ENCODE measurements around the gene SPSB4.

The SPSB4 gene

GRCh38 chr3:141164852-141165251 lies 113.7 kb downstream of the SPSB4 start:
- no peak for DNase-seq (ENCODE audit: low read depth)
- no peak for TF ChIP-seq CTCF (IDR thresholded peaks at IDR 0.05; ENCODE audit: insufficient read depth, low read depth, low read length, missing control alignments)
- no peak overlapping the region for H3K4me3 ChIP-seq (ENCODE audit: low read length)

GRCh38 chr3:141167681-141168080 lies 116.5 kb downstream of the SPSB4 start:
- H3K4me3 ChIP-seq (ENCODE audit: low read length): no peak overlapping the region
- TF ChIP-seq CTCF (IDR thresholded peaks at IDR 0.05; ENCODE audit: insufficient read depth, low read depth, low read length, missing control alignments): no peak
- DNase-seq (ENCODE audit: low read depth): no peak

- no peak overlapping the region for H3K4me3 ChIP-seq (ENCODE audit: low read length)
- no peak for TF ChIP-seq CTCF (IDR thresholded peaks at IDR 0.05; ENCODE audit: insufficient read depth, low read depth, low read length, missing control alignments)
- DNase-seq (ENCODE audit: low read depth): no peak
Observed at GRCh38 chr3:141170678-141171295, 119.6 kb downstream of the SPSB4 start.

- TF ChIP-seq CTCF (IDR thresholded peaks at IDR 0.05; ENCODE audit: insufficient read depth, low read depth, low read length, missing control alignments): no peak
Observed at GRCh38 chr3:141174674-141175073, 123.5 kb downstream of the SPSB4 start.

GRCh38 chr3:141176775-141177174 lies 125.6 kb downstream of the SPSB4 start:
- no peak overlapping the region for H3K4me3 ChIP-seq (ENCODE audit: low read length)
- no peak for DNase-seq (ENCODE audit: low read depth)
- no peak for TF ChIP-seq CTCF (IDR thresholded peaks at IDR 0.05; ENCODE audit: insufficient read depth, low read depth, low read length, missing control alignments)

More at GRCh38 chr3:141174674-141175073, 123.5 kb downstream of the SPSB4 start:
- H3K4me3 ChIP-seq (ENCODE audit: low read length): no peak overlapping the region
- no peak for DNase-seq (ENCODE audit: low read depth)

- TF ChIP-seq CTCF (IDR thresholded peaks at IDR 0.05; ENCODE audit: insufficient read depth, low read depth, low read length, missing control alignments): no peak
Observed at GRCh38 chr3:141178026-141178425, 126.9 kb downstream of the SPSB4 start.

GRCh38 chr3:141178551-141178950 lies 127.4 kb downstream of the SPSB4 start:
- no peak overlapping the region for H3K4me3 ChIP-seq (ENCODE audit: low read length)
- no peak for DNase-seq (ENCODE audit: low read depth)
- TF ChIP-seq CTCF (IDR thresholded peaks at IDR 0.05; ENCODE audit: insufficient read depth, low read depth, low read length, missing control alignments): no peak

More at GRCh38 chr3:141178026-141178425, 126.9 kb downstream of the SPSB4 start:
- H3K4me3 ChIP-seq (ENCODE audit: low read length): no peak overlapping the region
- DNase-seq (ENCODE audit: low read depth): no peak
